ENCODE measurements around the gene NAV2.

GRCh38 chr11:19714022-19714386 lies 1.4 kb downstream of the NAV2 start:
- TF ChIP-seq EZH2 (IDR thresholded peaks at IDR 0.05): no peak
- no peak for TF ChIP-seq POLR2AphosphoS5 (IDR thresholded peaks at IDR 0.05; ENCODE audit: borderline replicate concordance, low read depth, low read length)
- no peak for TF ChIP-seq FOXP2 (optimal IDR thresholded peaks at IDR 0.05; ENCODE audit: control extremely low read depth, extremely low read length, insufficient read depth)

All from SK-N-MC (cell line).